ENCODE data around the gene IDI2. TPM values are rescaled to one million over a fixed set of nuclear protein-coding genes. Genes with fewer than 3 reads are reported as not detected.

IDI2 gene
- total RNA-seq, 1 experiment from 2014 or later = not detected

DNA sequence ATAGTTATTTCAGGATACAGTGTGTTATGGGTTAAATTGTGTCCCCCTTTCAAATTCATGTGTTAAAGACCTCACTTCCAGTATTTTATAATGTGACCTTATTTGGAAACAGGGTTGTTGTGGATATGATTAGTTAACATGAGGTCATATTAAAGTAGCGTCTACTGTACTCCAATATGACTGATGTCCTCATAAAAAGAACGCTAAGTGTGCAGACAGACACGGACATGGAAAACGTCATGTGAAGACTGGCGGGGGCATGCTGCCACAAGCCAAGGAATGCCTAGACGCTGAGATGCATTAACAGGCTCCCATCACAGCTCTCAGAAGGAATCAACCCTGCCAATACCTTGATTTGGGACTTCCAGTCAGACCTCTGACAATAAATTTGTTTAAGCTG is 29.0 kb upstream of the IDI2 start (continued):
- TF ChIP-seq NR1H2 (CRISPR knock-in tag; IDR thresholded peaks at IDR 0.05) = no peak
- TF ChIP-seq, protein P1, sequence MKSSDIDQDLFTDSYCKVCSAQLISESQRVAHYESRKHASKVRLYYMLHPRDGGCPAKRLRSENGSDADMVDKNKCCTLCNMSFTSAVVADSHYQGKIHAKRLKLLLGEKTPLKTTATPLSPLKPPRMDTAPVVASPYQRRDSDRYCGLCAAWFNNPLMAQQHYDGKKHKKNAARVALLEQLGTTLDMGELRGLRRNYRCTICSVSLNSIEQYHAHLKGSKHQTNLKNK (CRISPR knock-in tag; IDR thresholded peaks at IDR 0.05) = no peak
- TF ChIP-seq, protein P2, sequence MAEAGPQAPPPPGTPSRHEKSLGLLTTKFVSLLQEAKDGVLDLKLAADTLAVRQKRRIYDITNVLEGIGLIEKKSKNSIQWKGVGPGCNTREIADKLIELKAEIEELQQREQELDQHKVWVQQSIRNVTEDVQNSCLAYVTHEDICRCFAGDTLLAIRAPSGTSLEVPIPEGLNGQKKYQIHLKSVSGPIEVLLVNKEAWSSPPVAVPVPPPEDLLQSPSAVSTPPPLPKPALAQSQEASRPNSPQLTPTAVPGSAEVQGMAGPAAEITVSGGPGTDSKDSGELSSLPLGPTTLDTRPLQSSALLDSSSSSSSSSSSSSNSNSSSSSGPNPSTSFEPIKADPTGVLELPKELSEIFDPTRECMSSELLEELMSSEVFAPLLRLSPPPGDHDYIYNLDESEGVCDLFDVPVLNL (CRISPR knock-in tag; IDR thresholded peaks at IDR 0.05; ENCODE audit: borderline replicate concordance, low read depth) = no peak

DNA sequence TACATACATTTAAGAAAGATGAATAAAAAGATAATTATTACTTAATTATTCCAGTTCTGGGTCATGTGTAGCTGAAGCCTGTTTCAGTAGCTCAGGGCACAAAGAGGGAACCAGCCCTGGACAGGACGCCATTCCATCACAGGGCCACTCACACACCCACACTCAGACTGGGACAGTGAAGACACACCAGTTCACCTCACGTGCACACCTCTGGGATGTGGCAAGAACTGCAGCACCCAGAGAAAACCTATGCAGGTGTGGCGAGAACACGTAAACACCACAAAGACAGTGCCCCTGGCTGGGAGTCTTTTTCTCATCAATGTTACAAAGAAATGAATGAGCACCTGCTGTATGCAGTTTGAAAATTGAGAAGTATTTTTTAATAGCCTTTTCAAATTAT is 24.9 kb upstream of the IDI2 start:
- Mint-ChIP-seq H3K36me3 (peaks cover 39% of the 10 kb centered on the region), H3K4me1 (peaks cover 41% of the 10 kb centered on the region), H3K4me3 (peak overlapping the region; percentile 97), H3K27me3 (ENCODE audit: low read depth) (no peaks in the 10 kb centered on the region), H3K9me3 (no peaks in the 10 kb centered on the region), H3K27ac (peak overlapping the region; percentile 90)
- DNase-seq (ENCODE audit: low spot score) (peak; percentile 29), ATAC-seq (peak; percentile 8)
- ChIA-PET POLR2A (no interaction called here), CTCF (interaction anchor here (1.0 kb wide), 2 partner anchors 9 to 62 kb away, joined by 3 read pairs; partner anchors contain the start of gene GTPBP4)
- TF ChIP-seq HMGA2 (CRISPR knock-in tag; IDR thresholded peaks at IDR 0.05) = no peak
- no peak for TF ChIP-seq OVOL2 (CRISPR knock-in tag; IDR thresholded peaks at IDR 0.05; ENCODE audit: borderline replicate concordance)

DNA sequence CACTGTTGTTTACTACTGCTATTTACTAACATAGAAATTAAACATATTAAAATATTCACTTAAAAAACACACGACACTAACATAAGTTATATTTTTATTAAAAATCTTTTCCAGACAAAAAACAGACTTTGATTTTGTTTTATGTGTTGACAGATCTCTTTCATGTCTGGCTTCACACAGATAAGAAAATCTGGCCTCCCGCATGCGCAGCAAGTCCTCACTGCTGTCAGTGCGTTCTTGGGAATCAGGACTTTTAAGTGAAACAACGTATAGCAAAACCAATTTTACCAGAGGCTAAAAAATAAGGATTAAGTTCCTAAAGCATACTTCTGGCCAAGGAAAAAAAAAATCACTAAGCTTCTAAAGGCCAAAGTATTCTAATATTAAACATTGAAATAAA is 24.5 kb upstream of the IDI2 start:
- Mint-ChIP-seq H3K9me3 (no peaks in the 10 kb centered on the region), H3K4me3 (peak overlapping the region; percentile 97), H3K4me1 (peaks cover 42% of the 10 kb centered on the region), H3K27ac (peak overlapping the region; percentile 100), H3K36me3 (peaks cover 43% of the 10 kb centered on the region), H3K27me3 (ENCODE audit: low read depth) (no peaks in the 10 kb centered on the region)
- DNase-seq (ENCODE audit: low spot score) = no peak
- TF ChIP-seq FOXK1 (CRISPR knock-in tag; IDR thresholded peaks at IDR 0.05) (no peak), TEAD1 (CRISPR knock-in tag; IDR thresholded peaks at IDR 0.05) (no peak), MYBL2 (CRISPR knock-in tag; IDR thresholded peaks at IDR 0.05) (no peak), GABPB1 (CRISPR knock-in tag; IDR thresholded peaks at IDR 0.05) (no peak), ATF2 (CRISPR knock-in tag; IDR thresholded peaks at IDR 0.05; ENCODE audit: borderline replicate concordance, low read depth) (no peak), ZBTB21 (CRISPR knock-in tag; IDR thresholded peaks at IDR 0.05; ENCODE audit: borderline replicate concordance) (no peak)
- ChIA-PET CTCF (interaction anchor here (1.0 to 2.0 kb wide), 4 partner anchors 9 to 62 kb away, joined by 3 to 7 read pairs (median 3); partner anchors contain the start of gene GTPBP4), POLR2A (interaction anchor here (0.7 to 2.6 kb wide), 3 partner anchors 14 to 1966 kb away, joined by 3 to 10 read pairs (median 3); partner anchors contain the start of gene LARP4B)
- no peak for ATAC-seq

DNA sequence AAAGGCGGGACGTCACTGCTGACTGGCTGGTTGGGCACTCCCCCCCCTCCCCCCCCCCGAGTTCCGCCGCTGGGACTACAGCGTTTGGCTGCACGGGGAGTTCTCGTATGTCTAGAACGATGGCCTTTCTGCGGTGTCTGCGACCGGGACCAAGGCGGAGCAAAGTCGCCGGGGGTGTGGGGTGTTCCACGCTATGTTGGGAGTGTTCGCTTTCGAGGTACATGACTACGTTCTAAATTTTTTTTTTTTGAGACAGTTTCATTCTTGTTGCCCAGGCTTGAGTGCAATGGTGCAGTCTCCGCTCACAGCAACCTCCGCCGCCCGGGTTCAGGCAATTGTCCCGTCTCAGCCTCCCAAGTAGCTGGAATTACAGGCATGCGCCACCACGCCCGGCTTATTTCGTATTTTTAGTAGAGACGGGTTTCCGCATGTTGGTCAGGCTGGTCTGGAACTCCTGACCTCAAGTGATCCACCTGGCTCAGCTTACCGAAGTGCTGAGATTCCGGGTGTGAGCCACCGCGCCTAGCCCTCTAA is 23.8 kb upstream of the IDI2 start:
- Mint-ChIP-seq H3K9me3 (no peaks in the 10 kb centered on the region), H3K27ac (peak overlapping the region; percentile 100), H3K4me1 (peaks cover 38% of the 10 kb centered on the region), H3K36me3 (peaks cover 46% of the 10 kb centered on the region), H3K27me3 (ENCODE audit: low read depth) (no peaks in the 10 kb centered on the region), H3K4me3 (peak overlapping the region; percentile 97)
- ATAC-seq (no peak; the same call in 1 of the 2 replicates), DNase-seq (ENCODE audit: low spot score) (peak; percentile 49)
- ChIA-PET CTCF (interaction anchor here (0.6 to 2.0 kb wide), 7 partner anchors 14 to 234 kb away, joined by 3 to 7 read pairs (median 4); partner anchors contain the start of gene GTPBP4), POLR2A (interaction anchor here (0.7 to 2.6 kb wide), 6 partner anchors 8 to 1966 kb away, joined by 3 to 10 read pairs (median 3); partner anchors contain the start of gene LARP4B)
- TF ChIP-seq SOX15 (CRISPR knock-in tag; IDR thresholded peaks at IDR 0.05) (no peak), NFYB (CRISPR knock-in tag; conservative IDR thresholded peaks at IDR 0.05; ENCODE audit: low read depth) (peak; percentile 5; the same call in 1 of the 2 replicates), ZNF121 (CRISPR knock-in tag; IDR thresholded peaks at IDR 0.05) (peak; percentile 76; the same call in 1 of the 2 replicates), MXD4 (CRISPR knock-in tag; IDR thresholded peaks at IDR 0.05; ENCODE audit: borderline replicate concordance) (no peak), USF2 (CRISPR knock-in tag; IDR thresholded peaks at IDR 0.05) (no peak), MYBL2 (CRISPR knock-in tag; IDR thresholded peaks at IDR 0.05) (no peak), GTF2I (CRISPR knock-in tag; conservative IDR thresholded peaks at IDR 0.05) (peak; percentile 71), KAT7 (CRISPR knock-in tag; IDR thresholded peaks at IDR 0.05; ENCODE audit: borderline replicate concordance) (no peak), ERG (CRISPR knock-in tag; IDR thresholded peaks at IDR 0.05) (0 out of 2 replicates have a peak, but pooled peaks have one; percentile 25)
- TF ChIP-seq, protein P3, sequence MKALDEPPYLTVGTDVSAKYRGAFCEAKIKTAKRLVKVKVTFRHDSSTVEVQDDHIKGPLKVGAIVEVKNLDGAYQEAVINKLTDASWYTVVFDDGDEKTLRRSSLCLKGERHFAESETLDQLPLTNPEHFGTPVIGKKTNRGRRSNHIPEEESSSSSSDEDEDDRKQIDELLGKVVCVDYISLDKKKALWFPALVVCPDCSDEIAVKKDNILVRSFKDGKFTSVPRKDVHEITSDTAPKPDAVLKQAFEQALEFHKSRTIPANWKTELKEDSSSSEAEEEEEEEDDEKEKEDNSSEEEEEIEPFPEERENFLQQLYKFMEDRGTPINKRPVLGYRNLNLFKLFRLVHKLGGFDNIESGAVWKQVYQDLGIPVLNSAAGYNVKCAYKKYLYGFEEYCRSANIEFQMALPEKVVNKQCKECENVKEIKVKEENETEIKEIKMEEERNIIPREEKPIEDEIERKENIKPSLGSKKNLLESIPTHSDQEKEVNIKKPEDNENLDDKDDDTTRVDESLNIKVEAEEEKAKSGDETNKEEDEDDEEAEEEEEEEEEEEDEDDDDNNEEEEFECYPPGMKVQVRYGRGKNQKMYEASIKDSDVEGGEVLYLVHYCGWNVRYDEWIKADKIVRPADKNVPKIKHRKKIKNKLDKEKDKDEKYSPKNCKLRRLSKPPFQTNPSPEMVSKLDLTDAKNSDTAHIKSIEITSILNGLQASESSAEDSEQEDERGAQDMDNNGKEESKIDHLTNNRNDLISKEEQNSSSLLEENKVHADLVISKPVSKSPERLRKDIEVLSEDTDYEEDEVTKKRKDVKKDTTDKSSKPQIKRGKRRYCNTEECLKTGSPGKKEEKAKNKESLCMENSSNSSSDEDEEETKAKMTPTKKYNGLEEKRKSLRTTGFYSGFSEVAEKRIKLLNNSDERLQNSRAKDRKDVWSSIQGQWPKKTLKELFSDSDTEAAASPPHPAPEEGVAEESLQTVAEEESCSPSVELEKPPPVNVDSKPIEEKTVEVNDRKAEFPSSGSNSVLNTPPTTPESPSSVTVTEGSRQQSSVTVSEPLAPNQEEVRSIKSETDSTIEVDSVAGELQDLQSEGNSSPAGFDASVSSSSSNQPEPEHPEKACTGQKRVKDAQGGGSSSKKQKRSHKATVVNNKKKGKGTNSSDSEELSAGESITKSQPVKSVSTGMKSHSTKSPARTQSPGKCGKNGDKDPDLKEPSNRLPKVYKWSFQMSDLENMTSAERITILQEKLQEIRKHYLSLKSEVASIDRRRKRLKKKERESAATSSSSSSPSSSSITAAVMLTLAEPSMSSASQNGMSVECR (CRISPR knock-in tag; IDR thresholded peaks at IDR 0.05; ENCODE audit: borderline replicate concordance) = no peak
